Liver (tissue), 9 donors: Measurements from ENCODE around the gene CCL5. TPM values are rescaled to one million over a fixed set of nuclear protein-coding genes. Genes with fewer than 3 reads are reported as not detected.

ENCODE experiments used
- DNase-seq: peaks from one replicate; pipeline ENCODE4 v3.0.0-alpha.2; 2017; ENCODE audit warnings: low spot score
- H3K27ac ChIP-seq, 2 donors: one replicate each; pipeline ENCODE4 v1.7.0; 2013; ENCODE audit warnings: inconsistent platforms in 2 of 2, low read length in 2 of 2, control low read depth in 1 of 2, low read depth in 1 of 2, mild to moderate bottlenecking in 1 of 2
- H3K27me3 ChIP-seq, 4 donors: one replicate each; pipeline versions ENCODE4 v1.6.1 to v1.7.0; 2013; ENCODE audit warnings: low read length in 3 of 4, inconsistent platforms in 1 of 4, mild to moderate bottlenecking in 1 of 4, moderate library complexity in 1 of 4; ENCODE audit not compliant: control insufficient read depth in 4 of 4, insufficient read depth in 4 of 4
- H3K36me3 ChIP-seq, 4 donors: one replicate each; pipeline versions ENCODE4 v1.6.1 to v1.7.0; 2013; ENCODE audit warnings: low read length in 3 of 4, mild to moderate bottlenecking in 3 of 4, low read depth in 1 of 4, moderate library complexity in 1 of 4; ENCODE audit not compliant: control insufficient read depth in 4 of 4, insufficient read depth in 3 of 4
- H3K4me1 ChIP-seq, 4 donors: one replicate each; pipeline versions ENCODE4 v1.6.1 to v1.7.0; 2013; ENCODE audit warnings: low read length in 3 of 4, mild to moderate bottlenecking in 3 of 4, moderate library complexity in 1 of 4; ENCODE audit not compliant: control insufficient read depth in 4 of 4, insufficient read depth in 4 of 4
- H3K4me3 ChIP-seq, 3 donors: one replicate each; pipeline versions ENCODE4 v1.6.1 to v1.7.0; 2013; ENCODE audit warnings: low read length in 3 of 3, control low read depth in 1 of 3, low read depth in 1 of 3, mild to moderate bottlenecking in 1 of 3
- H3K9ac ChIP-seq, 2 donors: one replicate each; pipeline ENCODE4 v1.7.0; 2013; ENCODE audit warnings: low read length in 2 of 2, mild to moderate bottlenecking in 2 of 2, moderate library complexity in 2 of 2, control low read depth in 1 of 2, low read depth in 1 of 2
- H3K9me3 ChIP-seq, 4 donors: one replicate each; pipeline versions ENCODE4 v1.6.1 to v1.7.0; 2013; ENCODE audit warnings: low read length in 3 of 4; ENCODE audit not compliant: control insufficient read depth in 4 of 4
- CTCF ChIP-seq: fragments of 150-350 bp; IDR thresholded peaks from 2 replicates; pipeline ENCODE4 v1.5.1; 2017; ENCODE audit warnings: improper control_type of control experiment, low read depth, low read length; ENCODE audit not compliant: missing input control
- EGR1 ChIP-seq, 2 donors: IDR thresholded peaks; 2 replicates each; pipeline ENCODE4 v1.6.1; 2016 to 2018; ENCODE audit warnings: antibody characterized with exemption in 2 of 2, low read depth in 2 of 2
- FOXA1 ChIP-seq: IDR thresholded peaks from 2 replicates; pipeline ENCODE4 v1.6.1; 2016; ENCODE audit warnings: antibody characterized with exemption
- FOXA2 ChIP-seq: IDR thresholded peaks from 2 replicates; pipeline ENCODE4 v1.6.1; 2016; ENCODE audit warnings: antibody characterized with exemption
- GABPA ChIP-seq, 2 donors: IDR thresholded peaks in 1 of 2; conservative IDR thresholded peaks in 1 of 2; 2 replicates each; pipeline ENCODE4 v1.6.1; 2016; ENCODE audit warnings: antibody characterized with exemption in 2 of 2, mild to moderate bottlenecking in 1 of 2, moderate library complexity in 1 of 2
- HNF4A ChIP-seq, 2 donors: conservative IDR thresholded peaks; 2 replicates each; pipeline ENCODE4 v1.6.1; 2016; ENCODE audit warnings: antibody characterized with exemption in 2 of 2, mild to moderate bottlenecking in 2 of 2
- HNF4G ChIP-seq: IDR thresholded peaks from 2 replicates; pipeline ENCODE4 v1.6.1; 2016; ENCODE audit warnings: antibody characterized with exemption
- JUND ChIP-seq, 2 donors: IDR thresholded peaks; 2 replicates each; pipeline ENCODE4 v1.6.1; 2016; ENCODE audit warnings: antibody characterized with exemption in 2 of 2
- NR2F2 ChIP-seq: IDR thresholded peaks from 2 replicates; pipeline ENCODE4 v1.6.1; 2016; ENCODE audit warnings: antibody characterized with exemption
- RAD21 ChIP-seq, 2 donors: IDR thresholded peaks; 2 replicates each; pipeline ENCODE4 v1.6.1; 2016; ENCODE audit warnings: antibody characterized with exemption in 2 of 2, mild to moderate bottlenecking in 2 of 2
- REST ChIP-seq: IDR thresholded peaks from 2 replicates; pipeline ENCODE4 v1.6.1; 2016; ENCODE audit warnings: antibody characterized with exemption, mild to moderate bottlenecking
- RXRA ChIP-seq, 2 donors: IDR thresholded peaks; 2 replicates each; pipeline ENCODE4 v1.6.1; 2017 to 2018; ENCODE audit warnings: antibody characterized with exemption in 2 of 2, mild to moderate bottlenecking in 1 of 2
- SP1 ChIP-seq: IDR thresholded peaks from 2 replicates; pipeline ENCODE4 v1.6.1; 2018; ENCODE audit warnings: antibody characterized with exemption, mild to moderate bottlenecking
- TAF1 ChIP-seq: conservative IDR thresholded peaks from 2 replicates; pipeline ENCODE4 v1.6.1; 2016; ENCODE audit warnings: antibody characterized with exemption, mild to moderate bottlenecking
- YY1 ChIP-seq: IDR thresholded peaks from 2 replicates; pipeline ENCODE4 v1.6.1; 2016; ENCODE audit warnings: antibody characterized with exemption, mild to moderate bottlenecking
- ZBTB33 ChIP-seq: IDR thresholded peaks from 2 replicates; pipeline ENCODE4 v1.6.1; 2016; ENCODE audit warnings: antibody characterized with exemption
- WGBS: extraction: QIAGEN DNeasy Blood & Tissue Kit; methylation state at CpG from one replicate; pipeline ENCODE4 v1.1.7; 2013; 5-methylcytosine and 5-hydroxymethylcytosine counted together
- polyA plus RNA-seq, 2 donors: library from polyadenylated mRNA; stranded (reverse) in 1 of 2; unstranded in 1 of 2; fragments of 200-250 nt in 1 of 2; fragments of >200 nt in 1 of 2; fragmentation: Nextera tagmentation in 1 of 2; extraction: Ambion mirVana in 1 of 2; gene quantifications; one replicate each; pipeline versions ENCODE4 v1.2.1 to v1.2.3, GENCODE V29; 2013 to 2015
- total RNA-seq, 2 donors: library from RNA; depleted of rRNA; stranded (reverse); fragments of >200 nt; gene quantifications; one replicate each; pipeline ENCODE4 v1.2.3, GENCODE V29; 2014
- TF ChIP-seq, protein P1 (sequence below): IDR thresholded peaks from 2 replicates; pipeline ENCODE4 v1.6.1; 2016; ENCODE audit warnings: antibody characterized with exemption
- TF ChIP-seq, protein P2 (sequence below): IDR thresholded peaks from 2 replicates; pipeline ENCODE4 v1.6.1; 2016; ENCODE audit warnings: antibody characterized with exemption
- donor health status: healthy.
- donor health status: healthy.
- donor health status: healthy.
- donor health status: healthy.
- donor health status: healthy.

Gene CCL5
- total and polyA plus RNA-seq, 4 donors = 1.7 to 4.7 (median 2.5) TPM

- Histone ChIP-seq H3K4me1 (peaks cover 0 to 5% (median 0%) of the 10 kb centered on the region in 4 donors), H3K27ac (no peak overlapping the region), H3K36me3 (no peaks in the 10 kb centered on the region), H3K27me3 (no peaks in the 10 kb centered on the region), H3K9ac (no peak overlapping the region), H3K4me3 (no peak overlapping the region), H3K9me3 (no peaks in the 10 kb centered on the region)
- TF ChIP-seq, protein P1, sequence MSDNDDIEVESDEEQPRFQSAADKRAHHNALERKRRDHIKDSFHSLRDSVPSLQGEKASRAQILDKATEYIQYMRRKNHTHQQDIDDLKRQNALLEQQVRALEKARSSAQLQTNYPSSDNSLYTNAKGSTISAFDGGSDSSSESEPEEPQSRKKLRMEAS = no peak
- TF ChIP-seq GABPA (IDR thresholded peaks at IDR 0.05 in 1 of 2, conservative IDR thresholded peaks at IDR 0.05 in 1 of 2) (no peak), ZBTB33 (no peak), HNF4G (no peak), NR2F2 (no peak), RAD21 (IDR thresholded peaks at IDR 0.05) (no peak), CTCF (no peak), JUND (IDR thresholded peaks at IDR 0.05) (no peak), SP1 (no peak), EGR1 (IDR thresholded peaks at IDR 0.05; ENCODE audit: low read depth in 2 of 2) (no peak), REST (no peak), FOXA2 (no peak), YY1 (no peak), HNF4A (conservative IDR thresholded peaks at IDR 0.05) (no peak), RXRA (IDR thresholded peaks at IDR 0.05) (no peak), TAF1 (no peak), FOXA1 (no peak)
- TF ChIP-seq, protein P2, sequence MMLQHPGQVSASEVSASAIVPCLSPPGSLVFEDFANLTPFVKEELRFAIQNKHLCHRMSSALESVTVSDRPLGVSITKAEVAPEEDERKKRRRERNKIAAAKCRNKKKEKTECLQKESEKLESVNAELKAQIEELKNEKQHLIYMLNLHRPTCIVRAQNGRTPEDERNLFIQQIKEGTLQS = no peak
- DNase-seq = no peak
- 92% methylated on average over 5 of the region's 5 CpGs for WGBS
Measured at GRCh38 chr17:35903451-35903850, 23.3 kb upstream of the CCL5 start.
